Cardiac muscle cell (in vitro differentiated cells and primary cell): Measurements from ENCODE around the gene KRT32. TPM values are rescaled to one million over a fixed set of nuclear protein-coding genes. Genes with fewer than 3 reads are reported as not detected.
"Not testable (repeated sequence)": the region's sequence is repeated elsewhere in the genome, so short reads cannot be mapped to it uniquely, and the experiment has no call there.

Experiments
- DNase-seq, 2 donors: peaks; one replicate each; pipeline versions ENCODE4 v3.0.0 to v3.0.0-alpha.2; 2010 to 2017; ENCODE audit warnings: low read depth in 1 of 2, low spot score in 1 of 2
- H3K27ac ChIP-seq: fragments of 200-600 bp; sonication (generic); 2 replicates; pipeline ENCODE4 v1.5.1; 2016
- H3K27me3 ChIP-seq: fragments of 200-600 bp; sonication (generic); 2 replicates; pipeline ENCODE4 v1.6.0; 2016; ENCODE audit warnings: control low read depth
- H3K36me3 ChIP-seq: fragments of 200-600 bp; sonication (generic); 2 replicates; pipeline ENCODE4 v1.5.1; 2016; ENCODE audit warnings: control low read depth
- H3K4me1 ChIP-seq: fragments of 200-600 bp; sonication (generic); 2 replicates; pipeline ENCODE4 v1.8.1; 2017; ENCODE audit warnings: low read depth, mild to moderate bottlenecking, mixed run types
- H3K4me3 ChIP-seq: fragments of 200-600 bp; sonication (generic); 2 replicates; pipeline ENCODE4 v1.5.1; 2016; ENCODE audit warnings: mild to moderate bottlenecking
- H3K9me3 ChIP-seq: fragments of 200-600 bp; sonication (generic); 2 replicates; pipeline ENCODE4 v1.5.1; 2017; ENCODE audit warnings: low read depth, mild to moderate bottlenecking, control low read depth
- CTCF ChIP-seq: IDR thresholded peaks from 2 replicates; pipeline ENCODE4 v1.5.1; 2012; ENCODE audit warnings: low read depth, mild to moderate bottlenecking, low read length
- polyA plus RNA-seq: library from polyadenylated mRNA; unstranded; fragments of >200 nt; fragmentation: Nextera tagmentation; extraction: Ambion mirVana; gene quantifications from 2 replicates; pipeline ENCODE4 v1.2.1, GENCODE V29; 2016
- total RNA-seq: library from RNA; depleted of rRNA; stranded (reverse); fragments of >200 nt; gene quantifications from 2 replicates; pipeline ENCODE4 v1.2.3, GENCODE V29; 2016

Gene KRT32
- total and polyA plus RNA-seq, 2 experiments from 2014 or later: not detected

GRCh38 chr17:41437254-41437653 is 29.9 kb downstream of the KRT32 start:
- H3K9me3 ChIP-seq: no peaks in the 10 kb centered on the region
- peaks cover 7% of the 10 kb centered on the region for H3K4me1 ChIP-seq
- H3K27ac ChIP-seq: no peak overlapping the region
- TF ChIP-seq CTCF: no peak
- H3K4me3 ChIP-seq: no peak overlapping the region
- no peaks in the 10 kb centered on the region for H3K36me3 ChIP-seq
- peaks cover 29% of the 10 kb centered on the region for H3K27me3 ChIP-seq
- no peak for DNase-seq

GRCh38 chr17:41434415-41434814 is 32.8 kb downstream of the KRT32 start:
- Histone ChIP-seq H3K27ac (no peak overlapping the region), H3K4me3 (no peak overlapping the region), H3K9me3 (no peaks in the 10 kb centered on the region), H3K4me1 (peaks cover 7% of the 10 kb centered on the region), H3K27me3 (peaks cover 19% of the 10 kb centered on the region), H3K36me3 (no peaks in the 10 kb centered on the region)
- peak in 1 of 2 donors; percentile 38 for DNase-seq
- TF ChIP-seq CTCF: no peak

GRCh38 chr17:41434005-41434404 is 33.2 kb downstream of the KRT32 start:
- H3K9me3 ChIP-seq: no peaks in the 10 kb centered on the region
- H3K27ac ChIP-seq: no peak overlapping the region
- H3K36me3 ChIP-seq: no peaks in the 10 kb centered on the region
- H3K4me3 ChIP-seq: no peak overlapping the region
- TF ChIP-seq CTCF: no peak
- H3K4me1 ChIP-seq: peaks cover 7% of the 10 kb centered on the region
- H3K27me3 ChIP-seq: peaks cover 19% of the 10 kb centered on the region
- no peak for DNase-seq

GRCh38 chr17:41433586-41433985 is 33.6 kb downstream of the KRT32 start:
- Histone ChIP-seq H3K27ac (no peak overlapping the region), H3K4me3 (no peak overlapping the region), H3K36me3 (no peaks in the 10 kb centered on the region), H3K4me1 (peaks cover 7% of the 10 kb centered on the region), H3K9me3 (no peaks in the 10 kb centered on the region), H3K27me3 (peaks cover 19% of the 10 kb centered on the region)
- no peak for DNase-seq
- TF ChIP-seq CTCF: no peak

GRCh38 chr17:41430376-41430775 is 36.8 kb downstream of the KRT32 start:
- H3K4me1 ChIP-seq, H3K4me3 ChIP-seq, DNase-seq: not testable (repeated sequence)

GRCh38 chr17:41429667-41430066 is 37.5 kb downstream of the KRT32 start:
- Histone ChIP-seq H3K4me1 (peaks cover 7% of the 10 kb centered on the region), H3K27ac (no peak overlapping the region), H3K9me3 (no peaks in the 10 kb centered on the region), H3K36me3 (no peaks in the 10 kb centered on the region), H3K4me3 (no peak overlapping the region), H3K27me3 (peaks cover 8% of the 10 kb centered on the region)
- no peak for TF ChIP-seq CTCF
- no peak for DNase-seq

More at GRCh38 chr17:41430376-41430775, 36.8 kb downstream of the KRT32 start:
- H3K9me3 ChIP-seq, H3K27me3 ChIP-seq, H3K27ac ChIP-seq, H3K36me3 ChIP-seq: not testable (repeated sequence)
